ENCODE data around the gene GRWD1.

DNA sequence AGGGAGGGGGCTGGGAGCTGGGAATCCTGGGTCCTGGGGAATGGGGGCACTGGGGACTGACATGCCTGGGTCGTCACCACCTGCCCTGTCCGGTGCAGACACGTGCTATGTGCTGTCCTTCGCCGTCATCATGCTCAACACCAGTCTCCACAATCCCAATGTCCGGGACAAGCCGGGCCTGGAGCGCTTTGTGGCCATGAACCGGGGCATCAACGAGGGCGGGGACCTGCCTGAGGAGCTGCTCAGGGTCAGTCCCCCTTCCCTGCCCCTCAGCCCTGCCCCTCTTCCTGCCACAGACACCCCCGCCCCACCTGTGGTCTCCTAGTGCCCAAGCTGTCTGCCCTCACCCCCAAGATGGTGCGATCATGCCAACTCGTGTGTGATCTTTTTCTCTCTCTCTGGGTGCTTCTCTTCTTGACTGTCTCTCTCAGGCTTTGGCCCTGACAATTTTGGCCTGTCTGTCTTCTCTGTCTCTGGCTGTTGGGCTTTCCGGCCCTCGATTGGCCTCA, 28.4 kb downstream of the GRWD1 start:
- TF ChIP-seq, protein P1, sequence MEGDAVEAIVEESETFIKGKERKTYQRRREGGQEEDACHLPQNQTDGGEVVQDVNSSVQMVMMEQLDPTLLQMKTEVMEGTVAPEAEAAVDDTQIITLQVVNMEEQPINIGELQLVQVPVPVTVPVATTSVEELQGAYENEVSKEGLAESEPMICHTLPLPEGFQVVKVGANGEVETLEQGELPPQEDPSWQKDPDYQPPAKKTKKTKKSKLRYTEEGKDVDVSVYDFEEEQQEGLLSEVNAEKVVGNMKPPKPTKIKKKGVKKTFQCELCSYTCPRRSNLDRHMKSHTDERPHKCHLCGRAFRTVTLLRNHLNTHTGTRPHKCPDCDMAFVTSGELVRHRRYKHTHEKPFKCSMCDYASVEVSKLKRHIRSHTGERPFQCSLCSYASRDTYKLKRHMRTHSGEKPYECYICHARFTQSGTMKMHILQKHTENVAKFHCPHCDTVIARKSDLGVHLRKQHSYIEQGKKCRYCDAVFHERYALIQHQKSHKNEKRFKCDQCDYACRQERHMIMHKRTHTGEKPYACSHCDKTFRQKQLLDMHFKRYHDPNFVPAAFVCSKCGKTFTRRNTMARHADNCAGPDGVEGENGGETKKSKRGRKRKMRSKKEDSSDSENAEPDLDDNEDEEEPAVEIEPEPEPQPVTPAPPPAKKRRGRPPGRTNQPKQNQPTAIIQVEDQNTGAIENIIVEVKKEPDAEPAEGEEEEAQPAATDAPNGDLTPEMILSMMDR (IDR thresholded peaks at IDR 0.05; ENCODE audit: low read length), result no peak
- TF ChIP-seq EZH2 (IDR thresholded peaks at IDR 0.05; ENCODE audit: borderline replicate concordance, low read length), result no peak
